Spleen (tissue), 11 donors: ENCODE data around the gene SYCP2. TPM values are rescaled to one million over a fixed set of nuclear protein-coding genes. Genes with fewer than 3 reads are reported as not detected.
"Not testable (repeated sequence)": the region's sequence is repeated elsewhere in the genome, so short reads cannot be mapped to it uniquely, and the experiment has no call there.

Source experiments
- DNase-seq: peaks from one replicate; pipeline ENCODE4 v3.0.0-alpha.2; 2020
- H3K27ac ChIP-seq, 8 donors: fragments of 200-600 bp; sonication (generic) in 7 of 8; 1 replicate in 4 of 8; 2 replicates in 4 of 8; pipeline versions ENCODE4 v1.5.0 to v1.8.0; 2016 to 2021; ENCODE audit warnings: inconsistent platforms in 4 of 8, mild to moderate bottlenecking in 4 of 8, moderate library complexity in 1 of 8
- H3K27me3 ChIP-seq, 7 donors: fragments of 200-600 bp; sonication (generic) in 6 of 7; replicated peaks in 1 of 7; 1 replicate in 4 of 7; 2 replicates in 3 of 7; pipeline versions ENCODE4 v1.5.0 to v1.8.0; 2016 to 2021; ENCODE audit warnings: inconsistent platforms in 3 of 7, mild to moderate bottlenecking in 1 of 7
- H3K36me3 ChIP-seq, 6 donors: fragments of 200-600 bp; sonication (generic) in 5 of 6; 1 replicate in 4 of 6; 2 replicates in 2 of 6; pipeline versions ENCODE4 v1.5.0 to v1.8.0; 2016 to 2021; ENCODE audit warnings: inconsistent platforms in 2 of 6
- H3K4me1 ChIP-seq, 6 donors: fragments of 200-600 bp; sonication (generic) in 5 of 6; 1 replicate in 3 of 6; 2 replicates in 3 of 6; pipeline versions ENCODE4 v1.5.0 to v1.8.0; 2016 to 2021; ENCODE audit warnings: inconsistent platforms in 3 of 6
- H3K4me3 ChIP-seq, 8 donors: fragments of 200-600 bp; sonication (generic) in 7 of 8; 1 replicate in 4 of 8; 2 replicates in 4 of 8; pipeline versions ENCODE4 v1.5.0 to v1.8.0; 2016 to 2021; ENCODE audit warnings: inconsistent platforms in 4 of 8, mild to moderate bottlenecking in 4 of 8, moderate library complexity in 2 of 8
- H3K9me3 ChIP-seq, 8 donors: fragments of 200-600 bp; sonication (generic) in 7 of 8; 1 replicate in 4 of 8; 2 replicates in 4 of 8; pipeline versions ENCODE4 v1.5.0 to v1.8.0; 2016 to 2021; ENCODE audit warnings: inconsistent platforms in 4 of 8
- POLR2A ChIP-seq, 3 donors: fragments of 450-650 bp; IDR thresholded peaks; one replicate each; pipeline ENCODE4 v1.5.1; 2017; ENCODE audit warnings: antibody characterized with exemption in 3 of 3, mild to moderate bottlenecking in 1 of 3
- POLR2AphosphoS5 ChIP-seq, 3 donors: sonication (generic); formaldehyde crosslinking; IDR thresholded peaks; one replicate each; pipeline ENCODE4 v1.5.1; 2017; ENCODE audit warnings: antibody characterized with exemption in 3 of 3
- WGBS, 5 donors: extraction: QIAGEN DNeasy Blood & Tissue Kit in 3 of 5; methylation state at CpG; one replicate each; pipeline versions ENCODE4 v1.1.5 to v1.1.7; 2013 to 2018; 5-methylcytosine and 5-hydroxymethylcytosine counted together
- intact Hi-C: fragments of 100-400 bp; cut with DNase I; formaldehyde crosslinking; loops from one replicate; pipeline ENCODE4 v1.15.0; 2023; ENCODE audit warnings: low total_unique reads
- polyA plus RNA-seq, 3 donors: library from polyadenylated mRNA; stranded (reverse); fragments of 200-250 nt; gene quantifications; one replicate each; pipeline ENCODE4 v1.2.1, GENCODE V29; 2013
- total RNA-seq, 7 donors: library from RNA; depleted of rRNA in 3 of 7; stranded (reverse); fragments of >200 nt in 3 of 7; fragmentation: NEBNext Ultra II Directional in 4 of 7; extraction: Animal tissue kit (Norgen Biotek cat#: 25700) in 4 of 7; gene quantifications; one replicate each; pipeline versions ENCODE4 v1.1.0 to v1.2.1, GENCODE V29; 2016 to 2021
- TF ChIP-seq, protein P1 (sequence below), 11 experiments: fragments of 200-600 bp in 7 of 11; fragments of 450-650 bp in 4 of 11; sonication (generic) in 4 of 11; IDR thresholded peaks in 8 of 11; conservative IDR thresholded peaks in 3 of 11; 1 replicate in 7 of 11; 2 replicates in 4 of 11; pipeline versions ENCODE4 v1.4.0 to v1.8.0; 2016 to 2021; ENCODE audit warnings: antibody characterized with exemption in 11 of 11, inconsistent platforms in 4 of 11, mild to moderate bottlenecking in 1 of 11
- donor health status: healthy with polysubstance abuse.
- donor health status: DM: no; HTN: no; CAD: no; lungs with moderate emphysema.
- donor health status: DM: no; HTN: no; CAD: no.
- donor health status: Bipolar disorder and iron deficiency.
- donor health status: healthy.
- donor health status: DM: no; HTN: no; CAD: no.
- donor health status: DM: yes; HTN: yes; CAD: no.

SYCP2 gene
- total and polyA plus RNA-seq, 10 donors = 1.5 to 9.1 (median 4.9) TPM

DNA sequence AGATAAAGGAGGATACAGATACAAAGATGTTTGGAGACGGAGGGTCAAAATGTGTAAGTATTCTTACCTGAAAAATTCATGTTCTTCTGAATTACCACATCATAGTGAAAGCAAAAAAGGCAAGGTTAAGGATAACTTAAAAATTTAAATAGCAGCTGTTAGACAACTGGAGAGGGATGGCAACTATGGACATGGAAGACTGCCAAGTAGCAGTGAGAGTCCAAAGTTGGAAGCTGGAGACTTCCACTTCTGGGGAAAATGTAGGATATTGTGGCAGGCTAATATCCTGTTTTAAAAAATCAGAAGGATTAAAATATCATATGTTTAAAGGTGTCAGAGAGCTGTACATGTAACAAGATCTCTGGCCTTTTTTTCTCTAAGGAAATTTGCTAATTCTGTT is 29.8 kb downstream of the SYCP2 start:
- intact Hi-C loops = no loop called here
- Histone ChIP-seq H3K4me3 (no peak overlapping the region), H3K9me3 (no peaks in the 10 kb centered on the region), H3K27me3 (no peaks in the 10 kb centered on the region), H3K4me1 (no peaks in the 10 kb centered on the region), H3K36me3 (no peaks in the 10 kb centered on the region), H3K27ac (no peak overlapping the region)
- DNase-seq = no peak
- 90 to 97% (median 92%) methylated on average over 1 of the region's 1 CpG for WGBS, 5 donors
- TF ChIP-seq POLR2AphosphoS5 (IDR thresholded peaks at IDR 0.05) (no peak), POLR2A (IDR thresholded peaks at IDR 0.05) (no peak)
- TF ChIP-seq, protein P1, sequence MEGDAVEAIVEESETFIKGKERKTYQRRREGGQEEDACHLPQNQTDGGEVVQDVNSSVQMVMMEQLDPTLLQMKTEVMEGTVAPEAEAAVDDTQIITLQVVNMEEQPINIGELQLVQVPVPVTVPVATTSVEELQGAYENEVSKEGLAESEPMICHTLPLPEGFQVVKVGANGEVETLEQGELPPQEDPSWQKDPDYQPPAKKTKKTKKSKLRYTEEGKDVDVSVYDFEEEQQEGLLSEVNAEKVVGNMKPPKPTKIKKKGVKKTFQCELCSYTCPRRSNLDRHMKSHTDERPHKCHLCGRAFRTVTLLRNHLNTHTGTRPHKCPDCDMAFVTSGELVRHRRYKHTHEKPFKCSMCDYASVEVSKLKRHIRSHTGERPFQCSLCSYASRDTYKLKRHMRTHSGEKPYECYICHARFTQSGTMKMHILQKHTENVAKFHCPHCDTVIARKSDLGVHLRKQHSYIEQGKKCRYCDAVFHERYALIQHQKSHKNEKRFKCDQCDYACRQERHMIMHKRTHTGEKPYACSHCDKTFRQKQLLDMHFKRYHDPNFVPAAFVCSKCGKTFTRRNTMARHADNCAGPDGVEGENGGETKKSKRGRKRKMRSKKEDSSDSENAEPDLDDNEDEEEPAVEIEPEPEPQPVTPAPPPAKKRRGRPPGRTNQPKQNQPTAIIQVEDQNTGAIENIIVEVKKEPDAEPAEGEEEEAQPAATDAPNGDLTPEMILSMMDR (IDR thresholded peaks at IDR 0.05 in 8 of 11, conservative IDR thresholded peaks at IDR 0.05 in 3 of 11) = no peak

DNA sequence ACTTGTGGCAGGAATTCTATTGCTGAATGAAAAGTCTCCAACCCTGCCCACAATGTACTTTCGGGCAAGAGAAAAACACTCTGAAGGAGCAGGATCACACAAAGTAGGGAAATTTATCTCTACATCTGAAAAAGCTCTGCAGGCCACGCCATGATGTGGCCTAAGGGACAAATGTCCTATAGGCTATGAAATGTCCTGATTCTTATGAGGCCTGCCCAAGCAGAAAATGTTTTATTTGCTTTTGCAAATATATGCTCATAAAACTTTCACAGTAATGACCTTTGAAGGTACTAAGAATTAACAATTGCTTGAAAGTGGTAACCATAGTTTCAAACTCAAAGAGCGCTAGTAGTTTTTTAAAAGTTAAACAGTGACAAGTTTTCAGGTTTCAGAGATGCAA is 31.0 kb downstream of the SYCP2 start:
- no peak for TF ChIP-seq POLR2AphosphoS5 (IDR thresholded peaks at IDR 0.05)
- TF ChIP-seq POLR2A (IDR thresholded peaks at IDR 0.05) = no peak
- TF ChIP-seq, protein P1 (IDR thresholded peaks at IDR 0.05 in 8 of 11, conservative IDR thresholded peaks at IDR 0.05 in 3 of 11) = no peak
- DNase-seq = no peak
- no peaks in the 10 kb centered on the region for H3K36me3 ChIP-seq
- no peak overlapping the region for H3K27ac ChIP-seq
- H3K9me3 ChIP-seq = peaks cover 0 to 7% (median 0%) of the 10 kb centered on the region in 8 donors
- intact Hi-C loops = no loop called here
- no peaks in the 10 kb centered on the region for H3K4me1 ChIP-seq
- 91 to 97% (median 96%) methylated on average over 3 of the region's 3 CpGs for WGBS, 5 donors
- H3K27me3 ChIP-seq = no peaks in the 10 kb centered on the region
- H3K4me3 ChIP-seq = no peak overlapping the region

DNA sequence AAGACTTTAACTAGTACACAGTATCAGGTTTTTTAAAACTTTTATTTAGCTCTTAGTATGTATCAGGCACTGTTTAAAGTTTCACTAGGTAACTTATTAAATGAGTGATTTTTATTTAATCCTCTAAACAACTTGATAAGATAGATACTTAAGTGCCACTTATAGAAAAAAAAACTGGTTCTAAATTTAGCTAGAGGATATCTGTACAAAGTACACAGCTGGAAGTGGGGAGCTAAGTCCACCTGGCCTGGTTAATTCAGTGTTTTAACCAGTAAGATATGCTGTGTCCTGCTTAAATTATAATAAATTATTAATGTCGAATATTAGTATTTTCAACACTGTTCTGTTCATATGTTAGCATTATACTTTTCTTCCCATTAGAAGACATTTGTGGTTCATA is 37.5 kb downstream of the SYCP2 start:
- DNase-seq = no peak
- no peaks in the 10 kb centered on the region for H3K27me3 ChIP-seq
- H3K36me3 ChIP-seq = no peaks in the 10 kb centered on the region
- intact Hi-C loops = no loop called here
- no peak overlapping the region for H3K4me3 ChIP-seq
- no peak for TF ChIP-seq POLR2AphosphoS5 (IDR thresholded peaks at IDR 0.05)
- TF ChIP-seq POLR2A (IDR thresholded peaks at IDR 0.05) = no peak
- TF ChIP-seq, protein P1 (IDR thresholded peaks at IDR 0.05 in 8 of 11, conservative IDR thresholded peaks at IDR 0.05 in 3 of 11) = no peak
- peaks cover 0 to 7% (median 0%) of the 10 kb centered on the region in 8 donors for H3K9me3 ChIP-seq
- H3K27ac ChIP-seq = no peak overlapping the region
- WGBS, 5 donors = 91 to 97% (median 96%) methylated on average over 1 of the region's 1 CpG
- peaks cover 0 to 11% (median 0%) of the 10 kb centered on the region in 6 donors for H3K4me1 ChIP-seq

DNA sequence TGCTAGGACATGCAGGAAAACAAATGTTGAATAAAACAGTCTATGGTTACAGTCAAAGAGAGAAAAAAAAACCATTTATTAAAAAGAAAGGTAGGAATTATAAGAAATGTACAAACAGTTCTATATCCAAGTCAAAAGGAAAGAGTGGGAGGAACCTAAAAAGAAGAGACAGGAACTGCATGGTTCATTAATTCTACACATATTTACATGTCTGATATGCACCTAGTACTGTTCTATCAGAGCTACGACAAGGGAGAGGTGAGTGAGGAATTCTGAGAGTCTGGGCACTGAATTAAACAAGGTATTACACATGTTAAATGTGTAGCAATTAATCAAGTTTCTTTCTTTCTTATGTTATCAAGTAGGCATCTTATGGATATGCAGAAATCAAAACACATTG is 41.9 kb downstream of the SYCP2 start:
- Histone ChIP-seq H3K4me3 (no peak overlapping the region), H3K27ac (no peak overlapping the region), H3K9me3 (peaks cover 0 to 3% (median 0%) of the 10 kb centered on the region in 8 donors), H3K36me3 (no peaks in the 10 kb centered on the region), H3K4me1 (peaks cover 0 to 15% (median 0%) of the 10 kb centered on the region in 6 donors), H3K27me3 (no peaks in the 10 kb centered on the region)
- 70 to 82% (median 74%) methylated on average over 1 of the region's 1 CpG for WGBS, 5 donors
- intact Hi-C loops = no loop called here
- TF ChIP-seq POLR2AphosphoS5 (IDR thresholded peaks at IDR 0.05) (no peak), POLR2A (IDR thresholded peaks at IDR 0.05) (no peak)
- TF ChIP-seq, protein P1 (IDR thresholded peaks at IDR 0.05 in 8 of 11, conservative IDR thresholded peaks at IDR 0.05 in 3 of 11) = no peak
- no peak for DNase-seq

DNA sequence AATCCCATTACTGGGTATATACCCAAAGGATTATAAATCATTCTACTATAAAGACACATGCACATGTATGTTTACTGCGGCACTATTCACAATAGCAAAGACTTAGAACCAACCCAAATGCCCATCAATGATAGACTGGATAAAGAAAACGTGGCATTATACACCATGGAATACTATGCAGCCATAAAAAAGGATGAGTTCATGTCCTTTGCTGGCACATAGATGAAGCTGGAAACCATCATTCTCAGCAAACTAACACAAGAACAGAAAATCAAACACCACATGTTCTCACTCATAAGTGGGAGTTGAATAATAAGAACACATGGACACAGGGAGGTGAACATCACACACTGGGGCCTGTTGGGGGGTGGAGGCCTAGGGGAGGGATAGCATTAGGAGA is 43.4 kb downstream of the SYCP2 start:
- H3K9me3 ChIP-seq, H3K36me3 ChIP-seq, DNase-seq, intact Hi-C loops, H3K27me3 ChIP-seq, H3K27ac ChIP-seq, H3K4me3 ChIP-seq: not testable (repeated sequence)
- 79 to 85% (median 82%) methylated on average over 2 of the region's 2 CpGs for WGBS, 5 donors
- H3K4me1 ChIP-seq = peaks cover 0 to 15% (median 0%) of the 10 kb centered on the region in 6 donors
